MM.1S (cell line): ENCODE results near the gene PCSK1.

Experiments
- EZH2 ChIP-seq: fragments of 300-600 bp; sonication (generic); optimal IDR thresholded peaks from 2 replicates; pipeline ENCODE3; 2017; ENCODE audit warnings: low read depth, mild to moderate bottlenecking, antibody characterized with exemption, low read length, mixed read lengths
- EZH2phosphoT487 ChIP-seq: fragments of 300-600 bp; sonication (generic); IDR thresholded peaks from 2 replicates; pipeline ENCODE4 v1.6.1; 2018; ENCODE audit warnings: antibody characterized with exemption, low read length
- TF ChIP-seq, protein P1 (sequence below): fragments of 300-600 bp; sonication (generic); IDR thresholded peaks from 2 replicates; pipeline ENCODE4 v1.5.1; 2016; ENCODE audit warnings: antibody characterized with exemption, low read length, mixed read lengths

DNA sequence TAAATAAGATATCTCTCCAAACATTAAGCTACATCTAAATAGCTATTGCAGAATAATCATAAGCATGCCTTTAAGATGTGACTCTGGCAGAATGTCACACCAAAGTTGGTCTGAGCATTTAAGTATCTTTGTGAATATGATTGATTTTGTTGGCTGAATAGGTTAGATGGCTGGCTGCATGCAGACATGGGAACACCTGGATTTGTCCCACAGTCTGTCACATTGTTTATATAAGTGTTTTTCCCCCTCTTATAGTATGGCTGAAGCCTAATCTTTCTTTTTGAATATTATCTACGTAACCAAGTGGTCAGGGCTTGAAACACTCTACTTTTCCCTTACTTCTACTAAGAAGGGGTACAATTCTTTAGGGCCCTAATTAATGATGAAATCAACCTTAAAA, 36.2 kb downstream of the PCSK1 start:
- TF ChIP-seq, protein P1, sequence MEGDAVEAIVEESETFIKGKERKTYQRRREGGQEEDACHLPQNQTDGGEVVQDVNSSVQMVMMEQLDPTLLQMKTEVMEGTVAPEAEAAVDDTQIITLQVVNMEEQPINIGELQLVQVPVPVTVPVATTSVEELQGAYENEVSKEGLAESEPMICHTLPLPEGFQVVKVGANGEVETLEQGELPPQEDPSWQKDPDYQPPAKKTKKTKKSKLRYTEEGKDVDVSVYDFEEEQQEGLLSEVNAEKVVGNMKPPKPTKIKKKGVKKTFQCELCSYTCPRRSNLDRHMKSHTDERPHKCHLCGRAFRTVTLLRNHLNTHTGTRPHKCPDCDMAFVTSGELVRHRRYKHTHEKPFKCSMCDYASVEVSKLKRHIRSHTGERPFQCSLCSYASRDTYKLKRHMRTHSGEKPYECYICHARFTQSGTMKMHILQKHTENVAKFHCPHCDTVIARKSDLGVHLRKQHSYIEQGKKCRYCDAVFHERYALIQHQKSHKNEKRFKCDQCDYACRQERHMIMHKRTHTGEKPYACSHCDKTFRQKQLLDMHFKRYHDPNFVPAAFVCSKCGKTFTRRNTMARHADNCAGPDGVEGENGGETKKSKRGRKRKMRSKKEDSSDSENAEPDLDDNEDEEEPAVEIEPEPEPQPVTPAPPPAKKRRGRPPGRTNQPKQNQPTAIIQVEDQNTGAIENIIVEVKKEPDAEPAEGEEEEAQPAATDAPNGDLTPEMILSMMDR: no peak
- TF ChIP-seq EZH2 (no peak), EZH2phosphoT487 (no peak)
